CD4-positive, alpha-beta T cell treated with Interleukin-17A for 4 hours (primary cell): ENCODE measurements around the gene SDF4.

Experiments used
- DNase-seq: peaks from one replicate; pipeline ENCODE4 v3.0.0-alpha.2; 2020; ENCODE audit warnings: mixed read lengths

The SDF4 gene

DNA sequence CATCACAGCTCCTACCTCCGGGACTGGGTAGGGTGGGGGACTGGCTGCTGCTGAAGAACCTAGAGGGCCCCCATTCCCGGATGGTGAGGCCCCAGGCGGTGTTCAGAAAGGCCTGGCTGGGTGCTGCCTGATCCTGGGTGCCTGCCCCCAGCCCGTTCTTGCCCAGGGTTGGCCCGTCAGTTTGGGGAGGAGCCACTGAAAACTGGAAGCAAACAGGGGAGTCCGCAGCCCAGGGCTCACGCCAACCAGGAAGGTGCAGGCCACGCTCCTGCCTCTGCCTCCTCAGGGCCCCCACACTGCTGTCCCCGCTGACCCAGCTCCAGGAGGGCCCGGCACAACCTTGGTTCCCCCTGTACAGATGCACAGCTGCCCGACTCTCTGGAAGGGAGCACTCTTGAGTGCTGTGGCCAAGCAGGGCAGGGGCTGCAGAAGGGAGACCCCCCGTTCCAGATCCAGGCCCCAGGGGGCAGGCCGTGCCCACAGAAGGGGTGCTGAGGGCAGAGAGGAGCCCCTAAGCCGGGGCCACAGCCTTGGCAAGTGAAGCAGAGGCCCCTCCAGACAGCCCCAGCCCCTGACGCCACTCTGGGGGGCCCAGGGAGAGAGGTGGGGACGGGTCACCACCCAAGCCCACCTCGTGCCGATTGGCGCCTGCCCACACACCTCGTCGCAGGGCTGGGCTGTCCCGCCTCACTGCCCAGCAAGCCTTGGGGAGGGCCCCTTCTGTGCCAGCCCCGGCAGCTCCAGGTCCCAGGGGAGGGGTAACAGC, 9.2 kb upstream of the SDF4 start:
- DNase-seq, result no peak

DNA sequence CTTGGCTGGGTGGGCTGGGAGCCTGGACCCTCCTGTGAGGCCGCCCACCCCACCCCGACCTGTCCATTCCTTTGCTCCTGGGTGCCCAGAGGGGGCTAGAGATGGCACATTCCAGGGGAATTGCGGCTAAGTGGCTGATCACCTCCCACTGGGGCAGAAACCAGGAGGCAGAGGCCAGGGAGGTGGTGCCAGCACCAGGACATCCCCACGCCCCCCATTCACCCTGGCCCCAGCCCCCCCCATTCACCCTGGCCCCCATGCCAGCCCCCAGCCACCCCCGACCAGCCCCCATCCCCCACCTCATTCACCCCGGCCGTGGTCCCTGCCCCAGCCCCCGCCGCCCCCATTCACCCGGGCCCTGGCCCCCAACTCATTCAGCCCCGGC, 8.5 kb upstream of the SDF4 start:
- no peak for DNase-seq

DNA sequence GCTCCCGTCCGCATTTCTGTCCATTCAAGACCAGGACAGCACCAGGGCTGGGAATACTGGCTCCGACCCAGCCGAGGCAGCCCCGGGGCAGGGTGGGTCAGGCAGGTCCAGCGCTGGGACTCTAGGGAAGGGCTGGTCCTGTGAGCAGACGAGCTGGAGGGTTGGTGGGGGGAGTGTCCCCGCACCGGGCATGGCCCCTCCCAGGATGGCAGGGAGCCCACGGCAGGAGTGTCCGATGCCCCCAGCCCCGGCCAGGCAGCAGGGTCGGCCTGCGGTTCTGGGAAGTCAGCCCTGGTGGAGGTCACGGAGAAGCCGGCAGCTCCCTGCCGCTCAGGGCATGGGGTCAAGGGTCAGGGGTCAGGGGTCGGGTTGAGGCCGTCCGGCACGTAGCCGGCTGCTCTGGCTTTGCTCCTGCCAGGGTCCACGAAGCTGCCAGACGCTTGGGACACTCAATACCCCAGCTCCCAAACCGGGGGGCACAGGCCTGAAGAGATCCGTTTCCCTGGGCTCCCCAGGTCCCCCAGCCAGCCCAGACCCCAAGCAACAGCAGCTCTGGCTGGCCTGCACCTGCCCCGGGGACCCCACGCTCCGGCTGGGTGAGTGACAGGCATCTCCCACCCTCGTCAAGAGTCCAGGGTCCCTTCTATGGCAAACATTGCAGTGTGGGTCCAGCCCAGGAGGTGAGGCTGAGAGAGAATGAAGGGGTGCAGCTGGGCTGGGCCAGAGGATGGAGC, 8.0 kb upstream of the SDF4 start:
- no peak for DNase-seq

DNA sequence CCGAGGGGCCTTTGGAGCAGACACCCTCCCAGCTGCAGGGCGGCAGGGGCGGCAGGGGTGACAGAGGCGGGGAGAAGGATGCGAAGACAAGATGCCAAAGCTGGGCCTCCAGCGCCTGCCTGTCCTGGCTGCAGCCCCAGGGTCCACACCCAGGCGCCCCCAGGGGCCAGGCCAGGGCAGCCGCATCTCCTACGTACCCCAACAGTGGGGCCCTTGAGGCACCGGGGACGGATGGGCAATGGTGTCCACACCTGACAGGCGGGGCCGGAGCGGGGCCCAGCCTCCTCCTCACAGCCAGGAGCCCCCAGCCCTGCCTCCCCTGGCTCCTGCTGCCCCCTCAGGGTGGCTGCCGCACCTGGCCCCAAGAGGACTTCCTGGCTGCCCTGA, 7.4 kb upstream of the SDF4 start:
- no peak for DNase-seq

DNA sequence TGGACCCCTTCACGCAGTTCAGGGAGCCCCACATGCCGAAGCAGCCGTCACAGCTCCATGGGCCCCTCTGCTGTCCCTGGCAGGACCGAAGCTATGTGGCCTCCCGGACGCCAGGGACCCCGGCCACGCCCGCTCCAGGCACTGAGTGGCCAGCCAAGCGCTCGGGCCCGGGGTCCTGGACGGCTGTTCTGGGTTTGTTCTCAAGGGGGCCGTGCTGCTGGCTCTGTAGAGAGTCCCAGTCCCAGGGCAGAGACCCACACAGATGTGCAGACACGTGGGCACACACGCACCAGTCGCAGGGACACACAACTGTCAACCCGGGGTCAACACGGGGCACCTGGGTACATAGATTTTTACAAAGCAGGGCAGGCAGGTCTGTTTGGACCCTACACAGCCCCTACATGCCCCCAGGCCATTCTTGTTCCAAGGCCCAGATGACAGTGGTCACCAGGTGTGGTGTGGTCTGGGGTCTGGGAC, 6.9 kb upstream of the SDF4 start:
- DNase-seq, result no peak

GRCh38 chr1:1237874-1238701, 6.3 kb upstream of the SDF4 start:
- DNase-seq, result no peak

GRCh38 chr1:1236945-1237873, 5.4 kb upstream of the SDF4 start:
- no peak for DNase-seq

DNA sequence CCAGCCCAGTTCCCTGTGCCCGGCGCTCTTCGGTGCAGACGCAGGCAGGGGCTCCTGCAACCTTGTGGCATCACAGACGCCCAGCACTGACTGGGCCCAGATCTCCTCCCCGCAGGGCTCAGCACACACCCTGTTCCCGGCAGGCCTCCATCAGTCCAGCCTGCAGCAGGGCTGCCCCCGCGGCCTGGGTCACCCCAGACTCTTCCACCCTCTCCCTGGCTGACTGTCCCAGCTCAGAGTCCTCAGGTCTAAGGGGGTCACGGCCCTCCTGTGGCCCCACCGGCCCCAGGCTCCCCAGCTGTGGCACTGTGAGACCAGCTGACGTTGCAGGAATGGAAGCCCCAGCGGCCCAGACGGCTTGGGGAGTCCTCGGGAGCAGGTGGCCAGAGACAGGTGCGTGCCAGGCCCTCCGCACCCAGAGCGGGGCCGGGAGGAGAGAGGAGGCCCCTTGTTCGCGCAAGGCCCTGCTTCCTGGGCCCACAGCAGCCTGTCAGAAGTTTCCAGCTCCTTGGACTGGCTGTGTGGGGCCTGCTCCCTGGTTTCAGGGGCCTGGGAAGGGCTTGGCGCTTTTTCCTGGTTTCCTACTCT, 4.5 kb upstream of the SDF4 start:
- no peak for DNase-seq

DNA sequence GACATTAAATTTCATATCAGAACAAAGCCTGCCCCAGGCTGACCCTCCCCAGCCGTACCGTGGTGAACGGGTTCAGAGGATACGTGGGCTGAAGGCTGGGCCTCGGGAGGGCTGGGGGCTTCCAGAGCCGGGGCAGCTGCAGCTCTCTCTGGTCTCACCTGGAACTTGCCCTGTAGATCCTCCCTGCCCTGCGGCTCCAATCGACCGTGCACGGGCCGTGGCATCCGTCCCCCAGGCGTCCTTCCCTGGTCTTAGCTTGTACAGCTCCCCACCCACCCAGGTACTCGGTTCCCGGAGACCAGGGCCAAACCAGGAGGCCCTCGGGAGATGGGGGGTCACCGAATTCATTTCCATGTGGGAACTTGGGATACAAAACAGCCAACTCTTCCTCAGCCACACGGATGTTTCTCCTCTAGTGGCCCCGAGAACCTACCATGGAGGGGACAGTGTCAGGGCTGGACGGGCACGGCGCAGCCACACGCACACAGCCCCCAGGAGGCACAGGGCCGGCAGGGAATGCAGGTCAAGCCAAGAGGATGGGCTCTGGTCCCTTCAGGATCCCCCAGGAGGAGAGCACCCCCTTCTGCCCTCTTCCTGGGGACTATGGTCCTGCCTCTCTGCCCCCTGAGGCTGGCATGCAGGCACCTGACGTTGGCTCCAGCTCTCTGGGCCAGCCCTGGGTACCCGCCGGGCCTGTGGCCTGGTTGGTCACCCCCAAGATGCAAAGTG, 3.4 kb upstream of the SDF4 start:
- no peak for DNase-seq

DNA sequence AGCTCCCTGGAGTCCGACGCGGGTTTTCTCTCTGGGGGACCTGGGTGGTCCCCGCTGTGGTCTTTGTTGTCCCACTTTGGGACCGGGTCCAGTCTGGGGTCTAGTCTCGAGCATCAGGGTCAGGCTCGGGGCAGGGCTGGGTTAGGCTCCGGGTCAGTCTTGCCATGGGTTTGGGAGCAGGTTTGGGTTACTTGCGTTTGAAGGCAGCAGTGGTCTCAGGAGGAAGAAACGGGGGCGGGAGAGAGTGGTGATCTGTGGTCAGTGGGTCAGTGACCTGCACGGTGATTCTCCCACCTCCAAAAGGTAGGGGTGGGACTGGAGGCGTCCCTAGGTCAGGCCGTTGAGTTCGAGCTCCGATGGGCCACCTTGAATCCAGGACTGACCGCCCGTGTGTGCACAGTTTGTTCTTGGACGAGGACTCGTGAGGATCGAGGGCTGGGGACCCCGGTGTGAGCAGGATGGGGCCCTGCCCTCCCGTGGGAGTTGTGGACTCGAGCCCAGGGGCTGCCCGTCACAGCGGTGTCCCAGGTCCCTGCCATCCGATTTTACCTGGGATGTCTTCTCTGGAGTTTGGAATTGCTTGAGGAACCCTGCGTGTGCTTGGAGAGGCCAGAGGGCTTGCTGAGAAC, 2.5 kb upstream of the SDF4 start:
- DNase-seq, result no peak

DNA sequence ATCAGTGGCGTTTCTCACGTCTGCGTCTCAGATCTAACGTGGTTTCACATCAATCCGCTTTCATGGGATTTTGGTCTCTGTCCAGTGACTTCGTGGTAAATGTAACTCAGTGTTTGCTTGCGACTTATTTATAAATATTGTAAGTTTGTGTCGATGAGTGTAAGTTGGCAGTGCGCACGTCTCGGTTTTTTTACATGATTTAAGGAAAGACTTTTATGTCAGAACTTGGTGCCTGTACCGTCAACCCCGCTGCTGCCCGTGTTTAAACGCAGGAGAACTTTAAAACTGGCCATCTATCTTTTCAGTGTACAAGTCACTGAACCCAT, 1.7 kb upstream of the SDF4 start:
- DNase-seq, result no peak

DNA sequence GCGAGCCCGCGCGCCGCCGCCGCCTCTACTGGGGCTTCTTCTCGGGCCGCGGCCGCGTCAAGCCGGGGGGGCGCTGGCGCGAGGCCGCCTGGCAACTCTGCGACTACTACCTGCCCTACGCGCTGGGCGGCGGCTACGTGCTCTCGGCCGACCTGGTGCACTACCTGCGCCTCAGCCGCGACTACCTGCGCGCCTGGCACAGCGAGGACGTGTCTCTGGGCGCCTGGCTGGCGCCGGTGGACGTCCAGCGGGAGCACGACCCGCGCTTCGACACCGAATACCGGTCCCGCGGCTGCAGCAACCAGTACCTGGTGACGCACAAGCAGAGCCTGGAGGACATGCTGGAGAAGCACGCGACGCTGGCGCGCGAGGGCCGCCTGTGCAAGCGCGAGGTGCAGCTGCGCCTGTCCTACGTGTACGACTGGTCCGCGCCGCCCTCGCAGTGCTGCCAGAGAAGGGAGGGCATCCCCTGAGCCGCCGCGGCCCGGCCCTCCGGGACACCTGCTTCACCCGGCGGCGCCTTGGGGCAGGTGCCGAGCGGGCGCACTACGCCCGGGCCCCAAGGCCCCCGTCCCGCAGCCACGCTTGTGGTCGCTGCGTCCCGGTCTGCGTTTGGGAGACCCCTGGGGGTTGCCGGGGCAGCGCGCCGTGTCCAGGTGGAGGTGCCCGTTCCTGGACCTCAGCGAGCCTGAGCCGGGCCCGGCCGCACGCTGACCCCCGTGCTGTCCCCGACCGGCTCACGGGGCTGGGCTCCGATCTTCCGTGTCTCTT, 1.2 kb upstream of the SDF4 start:
- DNase-seq, result no peak

DNA sequence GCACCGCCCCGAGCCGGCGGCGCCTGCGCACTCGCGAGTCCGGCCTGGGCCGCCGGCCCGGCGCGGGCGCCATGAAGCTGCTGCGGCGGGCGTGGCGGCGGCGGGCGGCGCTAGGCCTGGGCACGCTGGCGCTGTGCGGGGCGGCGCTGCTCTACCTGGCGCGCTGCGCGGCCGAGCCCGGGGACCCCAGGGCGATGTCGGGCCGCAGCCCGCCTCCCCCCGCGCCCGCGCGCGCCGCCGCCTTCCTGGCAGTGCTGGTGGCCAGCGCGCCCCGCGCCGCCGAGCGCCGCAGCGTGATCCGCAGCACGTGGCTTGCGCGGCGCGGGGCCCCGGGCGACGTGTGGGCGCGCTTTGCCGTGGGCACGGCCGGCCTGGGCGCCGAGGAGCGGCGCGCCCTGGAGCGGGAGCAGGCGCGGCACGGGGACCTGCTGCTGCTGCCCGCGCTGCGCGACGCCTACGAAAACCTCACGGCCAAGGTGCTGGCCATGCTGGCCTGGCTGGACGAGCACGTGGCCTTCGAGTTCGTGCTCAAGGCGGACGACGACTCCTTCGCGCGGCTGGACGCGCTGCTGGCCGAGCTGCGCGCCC, 501 bp upstream of the SDF4 start, which contains the start of gene B3GALT6:
Gene B3GALT6 (plus strand): TSS at position 30 of the 588 bp plus-strand sequence. CDS start 42 bp downstream, at position 72.
- no peak for DNase-seq

DNA sequence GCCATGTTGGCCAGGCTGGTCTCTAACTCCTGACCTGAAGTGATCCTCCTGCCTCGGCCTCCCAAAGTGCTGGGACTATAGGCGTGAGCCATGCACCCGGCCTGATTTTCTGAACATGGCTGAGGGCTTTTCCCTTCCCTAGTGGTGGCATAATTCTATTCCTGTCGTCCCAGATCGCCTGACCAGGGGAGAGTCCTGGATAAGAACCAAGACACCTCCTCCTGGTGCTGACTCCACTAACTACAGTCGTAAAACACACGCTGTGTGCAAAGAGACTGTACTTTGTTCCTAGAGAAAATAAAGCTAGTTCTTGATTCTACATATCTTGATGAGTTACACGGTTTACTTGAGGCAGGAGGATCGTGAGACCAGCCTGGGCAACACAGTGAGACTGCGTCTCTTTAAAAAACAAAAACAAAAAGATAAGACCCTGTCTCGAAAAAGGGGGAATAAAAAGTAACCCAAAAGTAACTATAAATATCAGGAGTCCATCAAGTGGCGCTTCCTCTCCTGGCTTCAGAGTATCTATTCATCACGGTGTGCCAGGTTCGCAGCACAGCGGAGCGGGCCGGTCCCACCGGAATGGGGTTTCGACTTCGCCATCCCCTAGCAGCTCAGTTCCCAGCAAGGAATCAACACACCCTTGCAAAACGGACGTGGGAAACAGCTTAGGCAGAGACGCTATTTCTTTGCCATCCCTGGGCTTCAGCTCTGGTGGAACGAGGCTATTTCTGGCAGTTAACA, 973 bp downstream of the SDF4 start:
- DNase-seq, result peak; percentile 31

DNA sequence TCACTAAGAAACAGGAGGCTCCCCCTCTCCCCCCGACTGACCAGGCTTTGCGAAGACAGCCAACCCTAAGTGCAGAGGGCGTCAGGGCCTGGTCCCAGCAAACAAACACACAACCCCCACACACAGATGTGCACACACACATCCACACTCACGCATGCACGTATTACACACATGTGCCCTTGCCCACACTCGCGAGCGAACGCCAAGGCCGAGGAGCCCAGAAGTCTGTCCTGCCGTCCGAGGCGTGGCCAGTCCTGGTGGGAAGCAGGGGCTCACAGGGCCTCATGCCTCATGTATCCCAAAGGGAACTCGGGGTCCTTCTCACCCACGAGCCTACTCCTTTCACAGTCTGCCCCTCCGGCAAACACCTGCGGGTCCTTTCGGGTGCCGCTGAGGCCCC, 2.0 kb downstream of the SDF4 start:
- DNase-seq, result no peak

- DNase-seq, result no peak
Measured at GRCh38 chr1:1228596-1229321, 3.0 kb downstream of the SDF4 start.

- no peak for DNase-seq
Measured at GRCh38 chr1:1228187-1228586, 3.6 kb downstream of the SDF4 start.

DNA sequence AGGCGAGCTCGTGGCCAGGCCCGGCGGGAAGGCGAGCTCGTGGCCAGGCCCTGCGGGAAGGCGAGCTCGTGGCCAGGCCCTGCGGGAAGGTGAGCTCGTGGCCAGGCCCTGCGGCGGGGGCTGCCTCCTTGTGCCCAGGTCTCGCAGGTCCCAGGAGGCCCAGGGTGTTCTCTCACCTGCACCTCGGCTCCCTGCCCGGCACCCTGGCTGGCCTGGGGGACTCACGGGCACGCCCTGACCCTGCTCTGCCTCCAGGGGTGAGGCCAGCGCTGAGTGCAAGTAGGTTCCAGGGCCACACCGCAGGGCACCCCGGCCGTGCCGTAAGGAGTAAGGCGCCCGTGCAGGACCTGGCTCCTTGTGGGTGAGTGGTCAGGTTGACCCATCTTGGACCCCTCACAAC, 4.4 kb downstream of the SDF4 start:
- DNase-seq, result no peak
